Activated naive CD4-positive, alpha-beta T cell treated with anti-CD3 and anti-CD28 coated beads, Interleukin-2, amount 50 U/mL, for 72 hours (primary cell): ENCODE measurements around the gene ATE1. TPM values are rescaled to one million over a fixed set of nuclear protein-coding genes. Genes with fewer than 3 reads are reported as not detected.
A peak's percentile ranks its signal among the peaks of the same experiment; 100 is the strongest.
"Not testable (repeated sequence)": the region's sequence is repeated elsewhere in the genome, so short reads cannot be mapped to it uniquely, and the experiment has no call there.

Experiments
- ATAC-seq, 2 donors: fragments of 150-1000 bp; cut with Tn5 transposase; 2 replicates each; pipeline ENCODE4 v1.10.0; 2021; ENCODE audit warnings: mild to moderate bottlenecking in 2 of 2, moderate library complexity in 2 of 2
- DNase-seq, 2 donors: peaks; one replicate each; pipeline ENCODE4 v3.0.0; 2021 to 2022; ENCODE audit warnings: low spot score in 2 of 2
- H3K27ac Mint-ChIP-seq, 2 donors: one replicate each; pipeline ENCODE4 v1.8.0; 2022; ENCODE audit warnings: mild to moderate bottlenecking in 2 of 2, mixed read lengths in 2 of 2
- H3K36me3 Mint-ChIP-seq, 2 donors: one replicate each; pipeline ENCODE4 v1.8.0; 2022; ENCODE audit warnings: mixed read lengths in 2 of 2
- H3K9me3 Mint-ChIP-seq, 2 donors: one replicate each; pipeline ENCODE4 v1.8.0; 2022; ENCODE audit warnings: mixed read lengths in 2 of 2
- total RNA-seq, 2 donors: library from RNA; stranded (reverse); gene quantifications; one replicate each; pipeline ENCODE4 v1.2.3, GENCODE V29; 2022

The ATE1 gene
- total RNA-seq, 2 donors from 2014 or later = 9.0 to 18.6 TPM

DNA sequence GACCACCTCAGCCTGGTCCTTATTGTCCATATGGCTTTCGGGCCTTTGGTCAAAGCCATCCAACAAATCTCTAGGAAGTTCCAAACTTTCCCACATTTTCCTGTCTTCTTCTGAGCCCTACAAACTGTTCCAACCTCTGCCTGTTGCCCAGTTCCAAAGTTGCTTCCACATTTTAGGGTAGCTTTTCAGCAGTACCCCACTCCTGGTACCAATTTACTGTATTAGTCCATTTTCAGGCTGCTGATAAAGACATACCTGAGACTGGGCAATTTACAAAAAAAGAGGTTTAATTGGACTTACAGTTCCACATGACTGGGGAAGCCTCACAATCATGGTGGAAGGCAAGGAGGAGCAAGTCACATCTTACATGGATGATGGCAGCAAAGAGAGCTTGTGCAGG is 170.6 kb downstream of the ATE1 start:
- Mint-ChIP-seq H3K27ac (peak overlapping the region in 1 of 2 donors; percentile 36), H3K9me3 (peaks cover 39 to 52% of the 10 kb centered on the region in 2 donors), H3K36me3 (peaks cover 66% of the 10 kb centered on the region in 2 donors)
- ATAC-seq, DNase-seq: not testable (repeated sequence)

DNA sequence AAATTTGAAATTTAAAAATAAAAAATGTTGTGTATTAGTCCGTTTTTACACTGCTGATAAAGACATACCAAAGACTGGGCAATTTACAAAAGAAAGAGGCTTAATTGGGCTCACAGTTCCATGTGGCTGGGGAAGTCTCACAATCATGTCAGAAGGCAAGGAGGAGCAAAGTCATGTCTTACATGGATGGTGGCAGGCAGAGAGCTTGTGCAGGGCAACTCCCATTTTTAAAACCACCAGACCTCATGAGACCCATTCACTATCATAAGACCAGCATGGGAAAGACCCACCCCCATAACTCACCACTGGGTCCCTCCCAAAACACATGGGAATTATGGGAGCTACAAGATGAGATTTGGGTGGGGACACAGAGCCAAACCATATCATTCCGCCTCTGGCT is 172.3 kb downstream of the ATE1 start:
- ATAC-seq, H3K27ac Mint-ChIP-seq, DNase-seq: not testable (repeated sequence)
- peaks cover 49% of the 10 kb centered on the region in 2 donors for H3K36me3 Mint-ChIP-seq
- H3K9me3 Mint-ChIP-seq = peaks cover 26 to 39% of the 10 kb centered on the region in 2 donors

DNA sequence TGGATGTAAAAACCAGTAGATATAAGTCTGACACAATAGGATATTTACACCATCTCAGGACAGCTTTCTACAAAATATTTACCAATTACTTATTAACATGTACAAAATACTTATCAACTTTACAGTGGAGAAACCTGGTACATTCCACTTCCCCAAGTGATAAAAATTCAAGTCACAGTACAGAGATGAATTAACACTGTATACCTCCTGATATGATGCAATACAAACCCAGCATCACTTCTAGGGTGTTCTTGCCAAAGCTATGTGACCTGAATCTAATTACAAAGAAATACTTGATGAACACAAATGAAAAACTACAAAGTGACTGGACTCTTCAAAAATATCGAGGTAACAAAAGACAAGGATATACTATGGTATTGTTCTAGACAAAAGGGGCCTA is 173.2 kb downstream of the ATE1 start:
- H3K9me3 Mint-ChIP-seq = peaks cover 20 to 34% of the 10 kb centered on the region in 2 donors
- DNase-seq (no peak), ATAC-seq (peak in 1 of 2 donors; percentile 59)
- H3K27ac Mint-ChIP-seq = peak overlapping the region; percentile 51 to 72
- peaks cover 41 to 42% of the 10 kb centered on the region in 2 donors for H3K36me3 Mint-ChIP-seq

DNA sequence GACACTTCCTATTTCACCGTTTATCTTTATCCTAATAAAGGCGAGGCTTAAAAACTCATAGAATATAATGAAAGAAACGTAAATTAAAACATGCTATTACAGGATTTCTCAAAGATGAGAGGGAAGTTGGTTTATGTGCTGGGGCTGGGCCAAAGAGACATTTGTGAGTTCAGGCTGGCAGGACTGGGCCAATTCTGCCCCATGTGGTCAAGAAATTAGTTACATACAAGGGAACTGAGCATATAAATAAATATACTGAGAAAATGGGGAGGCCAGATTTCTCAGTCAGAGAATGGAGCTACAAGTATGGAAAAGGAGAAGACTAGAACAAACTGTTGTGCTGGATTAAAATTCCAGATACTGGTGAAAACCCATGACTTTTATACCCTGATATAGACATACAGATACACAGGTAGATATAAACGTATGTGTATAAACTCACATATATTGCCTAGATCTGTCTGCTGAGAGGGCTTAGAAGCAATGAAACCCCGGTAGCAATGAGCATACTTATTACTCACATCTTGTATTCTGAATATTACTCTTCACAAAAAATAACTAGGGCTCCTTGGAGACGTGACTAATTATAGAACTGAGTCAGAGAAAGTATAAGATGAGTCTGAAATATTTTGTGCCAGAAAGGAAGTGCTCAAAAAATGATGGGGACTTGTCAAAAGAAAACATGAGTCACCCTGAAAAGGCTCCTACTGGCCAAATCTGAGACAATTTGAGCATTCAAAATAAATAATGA is 173.9 kb downstream of the ATE1 start:
- H3K27ac Mint-ChIP-seq = peak overlapping the region; percentile 58 to 72
- peaks cover 16 to 31% of the 10 kb centered on the region in 2 donors for H3K9me3 Mint-ChIP-seq
- peak; percentile 99 for ATAC-seq
- DNase-seq = peak in 1 of 2 donors; percentile 18
- peaks cover 38% of the 10 kb centered on the region in 2 donors for H3K36me3 Mint-ChIP-seq

DNA sequence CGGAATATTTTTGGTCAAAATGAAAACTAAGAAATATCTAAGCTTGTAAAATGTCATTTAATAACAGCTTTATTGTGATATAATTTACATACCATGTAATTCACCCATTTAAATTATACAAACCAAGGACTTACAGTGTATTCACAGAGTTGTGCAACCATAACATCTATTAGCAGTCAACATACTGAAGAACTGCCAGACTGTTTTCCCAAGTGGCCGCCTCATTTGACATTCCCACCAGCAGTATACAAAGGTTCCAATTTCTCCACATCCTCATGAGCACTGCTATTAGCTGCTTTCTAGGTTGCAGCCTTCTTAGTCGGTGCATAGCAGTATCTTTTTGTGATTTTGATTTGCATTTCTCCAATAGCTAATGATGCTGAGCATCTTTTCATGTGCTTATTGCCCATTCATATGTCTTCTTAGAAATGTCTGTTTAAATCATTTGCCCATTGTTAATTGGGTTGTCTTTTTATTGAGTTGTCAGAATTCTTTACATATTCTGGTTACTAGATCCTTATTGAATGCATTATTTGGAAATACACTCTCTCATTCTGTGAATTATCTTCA is 176.6 kb downstream of the ATE1 start:
- DNase-seq (no peak), ATAC-seq (no peak)
- Mint-ChIP-seq H3K9me3 (peaks cover 2 to 13% of the 10 kb centered on the region in 2 donors), H3K36me3 (peaks cover 17% of the 10 kb centered on the region in 2 donors), H3K27ac (no peak overlapping the region)

DNA sequence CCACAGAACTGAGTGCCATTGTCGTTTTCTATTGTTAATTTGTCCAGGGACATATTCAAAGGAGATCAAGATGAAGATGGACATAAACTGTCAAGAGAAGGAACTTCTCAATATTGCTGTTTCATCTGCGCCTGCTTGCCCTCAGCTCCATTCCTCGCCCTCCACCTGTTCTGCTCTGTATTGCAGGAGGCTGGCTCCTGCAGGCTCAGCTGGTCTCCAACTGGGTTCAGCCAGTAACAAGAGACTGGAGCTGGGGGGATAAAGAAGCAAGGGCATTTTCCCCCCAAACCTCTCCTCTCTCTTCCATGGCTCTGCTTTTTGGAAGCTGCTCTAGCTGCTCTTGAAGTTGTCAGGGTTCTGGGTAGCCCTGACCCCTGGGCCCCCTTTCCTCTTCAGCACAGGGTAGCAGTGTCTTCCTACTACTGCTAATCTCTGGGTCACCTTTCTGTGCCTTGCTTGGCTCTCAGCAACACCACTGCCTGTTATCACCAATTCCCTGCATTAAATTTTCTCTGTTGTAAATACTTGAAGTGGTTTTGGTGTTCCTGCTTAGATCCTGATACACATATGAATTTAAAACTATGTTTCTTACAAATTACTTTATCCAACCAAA is 180.6 kb downstream of the ATE1 start:
- DNase-seq (no peak), ATAC-seq (no peak)
- H3K36me3 Mint-ChIP-seq = peaks cover 4 to 5% of the 10 kb centered on the region in 2 donors
- no peak overlapping the region for H3K27ac Mint-ChIP-seq
- no peaks in the 10 kb centered on the region for H3K9me3 Mint-ChIP-seq

DNA sequence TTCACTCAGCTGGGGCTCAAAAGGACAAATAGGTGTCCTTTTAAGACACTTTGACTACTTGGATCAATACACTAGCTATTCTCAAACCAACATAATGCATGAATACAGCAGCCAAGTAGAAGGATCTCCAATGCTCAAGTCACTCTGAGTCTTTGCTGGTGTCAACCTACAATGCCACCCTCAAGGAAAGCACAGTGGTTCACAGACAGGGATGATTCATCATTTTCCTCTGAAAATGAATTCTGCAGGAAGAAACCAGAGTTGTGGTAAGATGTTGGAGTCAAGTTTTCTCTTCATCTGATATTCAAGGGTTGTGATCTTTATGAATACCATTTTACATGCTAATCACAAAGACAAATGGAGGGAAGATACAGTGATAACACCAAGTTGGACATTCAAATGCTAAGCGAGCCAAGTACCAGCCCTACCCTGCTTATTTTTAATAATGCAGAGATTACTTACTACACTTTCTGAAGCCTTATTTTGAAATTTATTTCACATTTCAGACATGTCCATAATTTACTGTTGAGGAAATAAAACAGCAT is 186.5 kb downstream of the ATE1 start:
- Mint-ChIP-seq H3K9me3 (no peaks in the 10 kb centered on the region), H3K36me3 (peaks cover 4 to 5% of the 10 kb centered on the region in 2 donors), H3K27ac (no peak overlapping the region)
- DNase-seq = no peak
- no peak for ATAC-seq

DNA sequence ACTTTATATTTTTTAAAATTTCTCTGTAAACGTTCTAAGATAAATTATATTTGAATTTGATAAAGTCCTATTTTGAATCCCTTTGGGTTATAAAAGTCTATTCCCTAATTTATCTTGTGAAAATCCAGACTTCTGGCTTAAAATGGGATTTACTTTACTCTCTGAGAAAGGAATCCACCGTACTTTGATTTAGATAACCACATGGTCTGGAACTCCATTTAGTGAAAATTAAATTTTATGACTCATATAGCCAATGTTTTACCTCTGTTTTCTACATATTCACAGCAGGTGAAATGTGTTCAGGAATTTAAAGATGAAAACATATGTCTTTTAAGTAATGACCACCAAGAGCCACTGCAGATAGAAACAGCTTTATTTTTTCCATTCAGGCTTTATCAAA is 187.8 kb downstream of the ATE1 start:
- Mint-ChIP-seq H3K27ac (no peak overlapping the region), H3K36me3 (peaks cover 4 to 5% of the 10 kb centered on the region in 2 donors), H3K9me3 (no peaks in the 10 kb centered on the region)
- ATAC-seq (no peak), DNase-seq (no peak)

DNA sequence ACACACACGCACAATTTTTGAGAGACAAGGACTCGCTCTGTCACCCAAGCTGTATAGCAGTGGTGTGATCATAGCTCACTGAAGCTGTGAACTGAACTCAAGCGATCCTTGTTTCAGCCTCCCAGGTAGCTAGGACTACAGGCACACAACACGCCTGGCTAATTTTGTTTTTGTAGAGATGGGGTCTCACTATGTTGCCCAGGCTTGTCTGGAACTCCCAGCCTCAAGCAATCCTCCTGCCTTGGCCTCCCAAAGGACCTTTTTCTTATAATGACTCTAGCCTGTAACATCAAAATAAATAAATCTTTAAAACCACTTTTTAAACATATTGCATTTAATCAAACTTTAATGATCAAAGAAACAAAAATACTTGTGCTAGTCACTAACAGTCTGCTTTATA is 188.7 kb downstream of the ATE1 start:
- Mint-ChIP-seq H3K27ac (no peak overlapping the region), H3K9me3 (no peaks in the 10 kb centered on the region), H3K36me3 (no peaks in the 10 kb centered on the region)
- DNase-seq (no peak), ATAC-seq (no peak)

DNA sequence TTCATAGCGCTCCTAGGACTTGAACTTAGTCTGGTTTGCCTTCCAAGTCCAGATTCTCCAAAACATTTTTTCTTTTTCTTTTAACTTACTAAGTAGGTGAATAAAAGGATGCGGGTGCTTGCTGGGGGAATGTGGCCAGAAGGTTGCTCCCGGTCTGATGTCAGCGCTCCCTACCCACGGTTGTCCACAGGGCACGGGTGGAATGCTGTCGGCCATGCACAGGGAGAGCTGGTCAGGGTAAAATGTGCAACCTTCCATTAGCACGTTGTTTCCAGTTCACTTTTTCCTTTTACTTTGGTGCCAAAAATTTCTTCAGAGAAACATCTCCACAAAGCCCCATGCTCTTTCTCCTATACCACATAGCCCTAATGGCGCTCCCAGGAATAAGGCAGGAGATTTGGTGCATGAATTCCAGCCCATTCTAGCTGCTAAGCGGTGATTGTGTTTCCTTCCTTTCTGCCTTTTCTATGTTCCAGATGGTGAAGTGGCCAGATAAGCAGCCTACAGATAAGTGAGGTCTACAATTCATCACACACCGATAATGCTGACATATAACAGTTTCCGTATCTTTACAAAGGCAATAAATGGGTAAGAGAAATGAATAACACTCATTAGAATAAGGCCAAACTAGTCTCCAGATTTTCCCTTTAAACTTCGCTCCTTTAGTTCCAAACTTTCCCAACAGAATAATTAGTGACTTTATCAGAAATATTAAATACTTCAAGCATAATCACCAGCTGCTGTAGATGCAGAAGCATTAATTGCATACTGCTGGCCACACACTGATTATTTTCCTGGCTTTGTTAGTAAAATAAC is 191.3 kb downstream of the ATE1 start:
- DNase-seq = no peak
- Mint-ChIP-seq H3K9me3 (no peaks in the 10 kb centered on the region), H3K36me3 (no peaks in the 10 kb centered on the region), H3K27ac (no peak overlapping the region)
- ATAC-seq = no peak

DNA sequence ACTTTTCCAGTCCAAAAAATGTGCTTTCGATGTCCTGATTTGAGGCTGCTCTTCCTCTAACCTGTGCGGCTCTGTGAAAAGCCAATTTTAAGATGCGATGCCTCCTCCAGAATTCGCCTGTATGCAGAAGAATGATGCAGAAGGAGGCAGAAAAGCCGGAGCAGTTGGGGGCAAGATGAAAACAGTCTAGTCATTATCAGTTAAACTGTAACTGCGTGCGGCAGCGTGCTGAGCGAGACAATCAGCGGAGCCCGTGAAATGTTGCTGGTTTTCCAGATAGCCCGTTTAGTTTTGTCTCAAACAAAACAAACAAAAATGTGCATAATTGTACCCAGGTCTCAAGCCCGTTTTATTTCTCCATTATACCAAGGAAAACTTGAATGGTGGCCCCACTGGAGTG is 192.6 kb downstream of the ATE1 start:
- Mint-ChIP-seq H3K27ac (no peak overlapping the region), H3K36me3 (no peaks in the 10 kb centered on the region), H3K9me3 (no peaks in the 10 kb centered on the region)
- DNase-seq (no peak), ATAC-seq (no peak)

DNA sequence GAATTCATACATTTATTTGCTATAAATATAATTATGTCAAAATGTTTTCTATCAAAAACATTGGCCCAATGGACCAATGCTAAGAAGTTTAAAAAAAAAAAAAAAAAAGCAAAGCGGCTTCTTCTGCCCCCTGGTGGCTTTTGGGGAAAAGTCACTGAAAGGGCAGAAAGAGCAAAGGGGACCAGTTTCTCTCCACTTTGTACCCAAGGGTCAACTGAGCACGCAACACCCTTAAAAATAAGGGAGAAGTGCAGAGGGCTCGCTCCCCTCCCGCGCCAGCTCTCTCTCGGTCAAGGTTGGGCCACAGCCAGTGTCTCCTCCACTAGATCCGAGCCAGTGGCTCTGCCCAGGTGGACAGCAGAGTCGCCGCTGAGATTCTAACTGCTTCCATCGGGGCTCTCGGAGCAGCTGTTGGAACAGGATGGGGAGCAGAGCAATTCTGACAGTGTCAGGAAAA is 193.2 kb downstream of the ATE1 start:
- H3K27ac Mint-ChIP-seq = no peak overlapping the region
- DNase-seq = peak in 1 of 2 donors; percentile 7

DNA sequence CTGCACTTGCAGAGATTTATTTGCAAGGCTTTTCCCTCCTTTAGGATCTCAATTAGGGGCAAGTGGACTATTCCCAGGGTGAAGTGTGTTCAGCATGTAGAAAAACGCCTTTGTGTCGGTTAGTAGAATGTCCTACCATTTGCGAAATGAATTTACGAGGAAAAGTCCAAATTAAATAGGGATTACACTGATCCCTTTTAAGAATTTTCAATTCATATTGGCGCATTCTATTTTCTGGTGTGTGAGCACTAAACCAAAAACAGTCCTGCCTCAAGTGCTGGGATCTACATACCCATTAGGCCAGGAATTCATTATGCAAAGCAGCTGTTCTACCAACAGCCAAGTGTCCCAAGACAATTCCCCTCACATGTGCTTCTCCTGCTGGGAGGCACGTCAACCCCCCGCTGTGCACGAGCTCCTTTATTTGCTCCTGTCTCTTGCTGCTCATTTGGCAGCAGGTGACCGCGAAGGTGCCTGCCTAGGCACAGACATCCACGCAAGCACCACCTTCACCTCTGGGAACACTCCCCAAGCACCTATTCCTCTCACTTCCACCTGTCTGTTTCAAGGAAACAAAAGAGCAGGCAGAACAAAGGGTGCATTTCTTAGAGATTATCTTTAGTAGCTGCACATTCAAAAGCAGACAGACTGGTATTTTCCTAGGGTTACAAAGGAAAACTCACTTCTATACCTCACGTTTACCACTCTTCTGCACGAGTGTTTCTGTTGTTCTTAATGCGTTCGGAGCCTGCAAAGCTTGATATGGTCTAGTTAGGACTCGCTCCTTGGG is 195.0 kb downstream of the ATE1 start:
- H3K9me3 Mint-ChIP-seq = no peaks in the 10 kb centered on the region
- DNase-seq = no peak
- no peak overlapping the region for H3K27ac Mint-ChIP-seq
- H3K36me3 Mint-ChIP-seq = no peaks in the 10 kb centered on the region
- ATAC-seq = no peak

More for the DNA sequence above, 193.2 kb downstream of the ATE1 start:
- ATAC-seq = no peak
- H3K36me3 Mint-ChIP-seq = no peaks in the 10 kb centered on the region
- H3K9me3 Mint-ChIP-seq = no peaks in the 10 kb centered on the region

DNA sequence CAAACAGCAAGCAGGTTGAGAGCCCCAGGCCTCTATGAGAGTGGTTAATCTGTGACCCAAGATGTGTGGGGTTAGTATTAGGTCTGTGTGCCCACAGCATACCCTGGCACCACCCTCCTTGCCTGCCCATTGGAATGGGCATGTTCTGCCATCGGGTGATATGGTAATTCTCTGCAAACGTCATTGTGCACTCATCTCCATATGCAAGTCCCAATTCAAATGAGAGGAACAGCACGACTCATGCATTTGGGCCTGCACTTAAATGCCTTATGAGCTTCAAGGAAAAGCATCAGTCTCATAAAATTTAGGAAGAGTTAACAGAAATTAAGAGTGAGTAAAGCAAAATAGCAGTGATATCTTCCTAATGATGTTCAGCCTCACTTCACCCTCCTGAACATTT is 195.7 kb downstream of the ATE1 start:
- no peaks in the 10 kb centered on the region for H3K36me3 Mint-ChIP-seq
- no peak for ATAC-seq
- no peaks in the 10 kb centered on the region for H3K9me3 Mint-ChIP-seq
- H3K27ac Mint-ChIP-seq = no peak overlapping the region
- DNase-seq = no peak

DNA sequence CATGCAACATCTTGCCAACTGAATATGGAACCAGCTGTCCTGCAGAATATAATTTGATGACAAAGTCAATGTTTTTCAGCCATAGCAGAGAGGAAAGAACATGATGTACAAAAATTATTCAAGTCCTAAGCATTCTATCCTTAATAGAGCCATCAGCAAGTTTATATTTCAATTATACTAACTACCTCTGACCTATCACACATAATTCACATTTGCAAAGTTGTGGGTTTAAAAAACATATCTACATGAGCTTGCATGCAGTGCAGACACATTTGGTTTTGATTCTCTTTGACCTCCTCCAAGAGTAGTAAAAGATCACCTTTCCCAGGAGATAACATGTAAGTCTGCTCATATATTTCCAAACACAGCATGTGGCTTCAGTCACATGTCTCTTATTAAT is 203.5 kb downstream of the ATE1 start:
- no peak for ATAC-seq
- Mint-ChIP-seq H3K9me3 (peaks cover 4% of the 10 kb centered on the region in 2 donors), H3K27ac (no peak overlapping the region), H3K36me3 (no peaks in the 10 kb centered on the region)
- DNase-seq = no peak

DNA sequence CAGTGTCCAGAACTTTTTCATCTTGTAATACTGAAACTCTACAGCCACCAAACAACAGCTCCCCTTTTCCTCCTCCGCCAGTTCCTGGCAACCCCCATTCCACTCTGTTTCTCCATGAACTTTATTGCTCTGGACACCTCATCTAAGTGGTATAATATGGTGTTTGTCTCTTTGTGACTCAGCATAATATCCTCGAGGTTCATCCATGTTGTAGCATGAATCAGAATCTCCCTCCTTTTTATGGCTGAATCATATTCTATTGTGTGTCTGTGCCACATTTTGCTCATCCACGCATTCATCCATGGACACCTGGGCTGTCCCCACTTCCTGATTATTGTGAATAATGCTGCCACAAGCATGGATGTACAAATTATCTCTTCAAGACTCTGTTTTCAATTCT is 205.2 kb downstream of the ATE1 start:
- H3K36me3 Mint-ChIP-seq = no peaks in the 10 kb centered on the region
- peaks cover 4 to 10% of the 10 kb centered on the region in 2 donors for H3K9me3 Mint-ChIP-seq
- H3K27ac Mint-ChIP-seq = no peak overlapping the region
- DNase-seq (no peak), ATAC-seq (no peak)
